Measurements from ENCODE around the gene PAM.

DNA sequence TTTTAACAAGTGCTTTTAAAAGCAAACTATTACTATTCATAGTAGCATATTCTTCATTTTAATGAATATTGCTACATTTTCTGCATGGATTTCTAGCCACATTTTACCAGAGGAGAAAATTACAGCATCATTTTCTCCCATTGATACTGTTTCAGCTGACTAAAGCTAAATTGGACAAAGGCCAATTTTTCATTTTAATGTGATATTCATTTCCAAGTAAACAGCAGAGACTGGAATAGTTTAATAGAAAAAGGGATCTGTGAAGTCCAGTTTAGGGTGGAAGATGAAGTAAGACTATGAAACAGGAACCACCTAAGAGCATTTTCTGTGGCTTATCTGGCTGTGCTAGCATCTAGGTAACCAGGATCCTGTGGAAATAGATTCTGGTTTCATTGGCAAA is 236.7 kb downstream of the PAM start:
- TF ChIP-seq, protein P1, sequence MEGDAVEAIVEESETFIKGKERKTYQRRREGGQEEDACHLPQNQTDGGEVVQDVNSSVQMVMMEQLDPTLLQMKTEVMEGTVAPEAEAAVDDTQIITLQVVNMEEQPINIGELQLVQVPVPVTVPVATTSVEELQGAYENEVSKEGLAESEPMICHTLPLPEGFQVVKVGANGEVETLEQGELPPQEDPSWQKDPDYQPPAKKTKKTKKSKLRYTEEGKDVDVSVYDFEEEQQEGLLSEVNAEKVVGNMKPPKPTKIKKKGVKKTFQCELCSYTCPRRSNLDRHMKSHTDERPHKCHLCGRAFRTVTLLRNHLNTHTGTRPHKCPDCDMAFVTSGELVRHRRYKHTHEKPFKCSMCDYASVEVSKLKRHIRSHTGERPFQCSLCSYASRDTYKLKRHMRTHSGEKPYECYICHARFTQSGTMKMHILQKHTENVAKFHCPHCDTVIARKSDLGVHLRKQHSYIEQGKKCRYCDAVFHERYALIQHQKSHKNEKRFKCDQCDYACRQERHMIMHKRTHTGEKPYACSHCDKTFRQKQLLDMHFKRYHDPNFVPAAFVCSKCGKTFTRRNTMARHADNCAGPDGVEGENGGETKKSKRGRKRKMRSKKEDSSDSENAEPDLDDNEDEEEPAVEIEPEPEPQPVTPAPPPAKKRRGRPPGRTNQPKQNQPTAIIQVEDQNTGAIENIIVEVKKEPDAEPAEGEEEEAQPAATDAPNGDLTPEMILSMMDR (IDR thresholded peaks at IDR 0.05) = no peak
- no peak for TF ChIP-seq POLR2A (IDR thresholded peaks at IDR 0.05)

Data from prostate gland (tissue), 2 donors.